ENCODE measurements around the gene FAM24A. TPM values are rescaled to one million over a fixed set of nuclear protein-coding genes. Genes with fewer than 3 reads are reported as not detected.

FAM24A gene
- total and polyA plus RNA-seq, 10 of the 15 experiments (the other 5 are each of a cell fraction or from before 2014, with no cell fraction given): not detected

- Histone ChIP-seq H3K79me2 (ENCODE audit: control insufficient read depth, insufficient read depth, low read length) (no peaks in the 10 kb centered on the region), H3K9ac (ENCODE audit: control insufficient read depth, insufficient read depth, low read length) (no peak overlapping the region), H3K4me3 (no peak overlapping the region), H3K27me3 (replicated peaks in 1 of 2; ENCODE audit: control insufficient read depth in 2 of 2, insufficient read depth in 2 of 2, low read length in 1 of 2) (no peaks in the 10 kb centered on the region), H3K4me1 (ENCODE audit: control insufficient read depth, insufficient read depth, low read length) (no peaks in the 10 kb centered on the region), H3K27ac (ENCODE audit: control insufficient read depth, insufficient read depth) (no peak overlapping the region), H4K20me1 (ENCODE audit: control insufficient read depth, insufficient read depth) (no peaks in the 10 kb centered on the region), H3K4me2 (ENCODE audit: control insufficient read depth, insufficient read depth) (no peak overlapping the region), H3K9me3 (replicated peaks; ENCODE audit: control insufficient read depth, insufficient read depth, low read length) (no peaks in the 10 kb centered on the region), H3K36me3 (ENCODE audit: control insufficient read depth in 2 of 2, insufficient read depth in 2 of 2, low read length in 1 of 2) (peaks cover 0 to 10% of the 10 kb centered on the region in 2 experiments; a peak in 1 of 4 replicates), H2AFZ (ENCODE audit: control insufficient read depth, low read depth, low read length) (no peak overlapping the region)
- ChIA-PET POLR2A (no interaction called here), RAD21 (ENCODE audit: unreplicated experiment) (no interaction called here), SMC1A (ENCODE audit: uncharacterized antibody, unreplicated experiment) (no interaction called here), CTCF (no interaction called here)
- DNase-seq (ENCODE audit: low read depth, low spot score) (no peak), ATAC-seq (no peak), FAIRE-seq (no peak)
- TF ChIP-seq RB1 (IDR thresholded peaks at IDR 0.05; ENCODE audit: borderline replicate concordance) (no peak), FOS (IDR thresholded peaks at IDR 0.05; ENCODE audit: borderline replicate concordance, extremely low read depth, insufficient read length) (no peak), RBBP5 (conservative IDR thresholded peaks at IDR 0.05) (no peak), TBL1XR1 (IDR thresholded peaks at IDR 0.05; ENCODE audit: low read depth, low read length) (no peak), RAD21 (IDR thresholded peaks at IDR 0.05; ENCODE audit: insufficient read depth, low read depth, low read length) (no peak), YBX1 (IDR thresholded peaks at IDR 0.05) (no peak), SP1 (IDR thresholded peaks at IDR 0.05; ENCODE audit: low read depth, low read length) (no peak), NFIC (IDR thresholded peaks at IDR 0.05; ENCODE audit: low read depth, low read length) (no peak), SMARCA5 (IDR thresholded peaks at IDR 0.05) (no peak), IRF4 (IDR thresholded peaks at IDR 0.05; ENCODE audit: low read depth, low read length) (no peak), MEF2A (IDR thresholded peaks at IDR 0.05; ENCODE audit: insufficient read depth, low read depth, low read length) (no peak), POU2F2 (IDR thresholded peaks at IDR 0.05; ENCODE audit: borderline replicate concordance, low read depth, low read length) (no peak), BACH1 (IDR thresholded peaks at IDR 0.05; ENCODE audit: borderline replicate concordance) (no peak), IKZF1 (conservative IDR thresholded peaks at IDR 0.05) (no peak), CREM (IDR thresholded peaks at IDR 0.05; ENCODE audit: low read depth) (no peak)
- TF ChIP-seq, protein P1, sequence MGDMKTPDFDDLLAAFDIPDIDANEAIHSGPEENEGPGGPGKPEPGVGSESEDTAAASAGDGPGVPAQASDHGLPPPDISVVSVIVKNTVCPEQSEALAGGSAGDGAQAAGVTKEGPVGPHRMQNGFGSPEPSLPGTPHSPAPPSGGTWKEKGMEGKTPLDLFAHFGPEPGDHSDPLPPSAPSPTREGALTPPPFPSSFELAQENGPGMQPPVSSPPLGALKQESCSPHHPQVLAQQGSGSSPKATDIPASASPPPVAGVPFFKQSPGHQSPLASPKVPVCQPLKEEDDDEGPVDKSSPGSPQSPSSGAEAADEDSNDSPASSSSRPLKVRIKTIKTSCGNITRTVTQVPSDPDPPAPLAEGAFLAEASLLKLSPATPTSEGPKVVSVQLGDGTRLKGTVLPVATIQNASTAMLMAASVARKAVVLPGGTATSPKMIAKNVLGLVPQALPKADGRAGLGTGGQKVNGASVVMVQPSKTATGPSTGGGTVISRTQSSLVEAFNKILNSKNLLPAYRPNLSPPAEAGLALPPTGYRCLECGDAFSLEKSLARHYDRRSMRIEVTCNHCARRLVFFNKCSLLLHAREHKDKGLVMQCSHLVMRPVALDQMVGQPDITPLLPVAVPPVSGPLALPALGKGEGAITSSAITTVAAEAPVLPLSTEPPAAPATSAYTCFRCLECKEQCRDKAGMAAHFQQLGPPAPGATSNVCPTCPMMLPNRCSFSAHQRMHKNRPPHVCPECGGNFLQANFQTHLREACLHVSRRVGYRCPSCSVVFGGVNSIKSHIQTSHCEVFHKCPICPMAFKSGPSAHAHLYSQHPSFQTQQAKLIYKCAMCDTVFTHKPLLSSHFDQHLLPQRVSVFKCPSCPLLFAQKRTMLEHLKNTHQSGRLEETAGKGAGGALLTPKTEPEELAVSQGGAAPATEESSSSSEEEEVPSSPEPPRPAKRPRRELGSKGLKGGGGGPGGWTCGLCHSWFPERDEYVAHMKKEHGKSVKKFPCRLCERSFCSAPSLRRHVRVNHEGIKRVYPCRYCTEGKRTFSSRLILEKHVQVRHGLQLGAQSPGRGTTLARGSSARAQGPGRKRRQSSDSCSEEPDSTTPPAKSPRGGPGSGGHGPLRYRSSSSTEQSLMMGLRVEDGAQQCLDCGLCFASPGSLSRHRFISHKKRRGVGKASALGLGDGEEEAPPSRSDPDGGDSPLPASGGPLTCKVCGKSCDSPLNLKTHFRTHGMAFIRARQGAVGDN (IDR thresholded peaks at IDR 0.05): no peak
- TF ChIP-seq, protein P2, sequence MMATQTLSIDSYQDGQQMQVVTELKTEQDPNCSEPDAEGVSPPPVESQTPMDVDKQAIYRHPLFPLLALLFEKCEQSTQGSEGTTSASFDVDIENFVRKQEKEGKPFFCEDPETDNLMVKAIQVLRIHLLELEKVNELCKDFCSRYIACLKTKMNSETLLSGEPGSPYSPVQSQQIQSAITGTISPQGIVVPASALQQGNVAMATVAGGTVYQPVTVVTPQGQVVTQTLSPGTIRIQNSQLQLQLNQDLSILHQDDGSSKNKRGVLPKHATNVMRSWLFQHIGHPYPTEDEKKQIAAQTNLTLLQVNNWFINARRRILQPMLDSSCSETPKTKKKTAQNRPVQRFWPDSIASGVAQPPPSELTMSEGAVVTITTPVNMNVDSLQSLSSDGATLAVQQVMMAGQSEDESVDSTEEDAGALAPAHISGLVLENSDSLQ (IDR thresholded peaks at IDR 0.05): no peak
- TF ChIP-seq, protein P3, sequence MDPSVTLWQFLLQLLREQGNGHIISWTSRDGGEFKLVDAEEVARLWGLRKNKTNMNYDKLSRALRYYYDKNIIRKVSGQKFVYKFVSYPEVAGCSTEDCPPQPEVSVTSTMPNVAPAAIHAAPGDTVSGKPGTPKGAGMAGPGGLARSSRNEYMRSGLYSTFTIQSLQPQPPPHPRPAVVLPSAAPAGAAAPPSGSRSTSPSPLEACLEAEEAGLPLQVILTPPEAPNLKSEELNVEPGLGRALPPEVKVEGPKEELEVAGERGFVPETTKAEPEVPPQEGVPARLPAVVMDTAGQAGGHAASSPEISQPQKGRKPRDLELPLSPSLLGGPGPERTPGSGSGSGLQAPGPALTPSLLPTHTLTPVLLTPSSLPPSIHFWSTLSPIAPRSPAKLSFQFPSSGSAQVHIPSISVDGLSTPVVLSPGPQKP (IDR thresholded peaks at IDR 0.05; ENCODE audit: low read depth, low read length): no peak
- BruUV-seq (replicated peaks): no TSS peak
- intact Hi-C loops (cut with micrococcal nuclease; ENCODE audit: unreplicated experiment) (no loop called here), in situ Hi-C loops (cut with MboI) (no loop called here)
- WGBS (ENCODE audit: insufficient coverage, insufficient replicate concordance, low lambda C conversion rate, missing lambda C conversion rate): 87% methylated on average over 6 of the region's 6 CpGs
Observed at GRCh38 chr10:122931088-122931906, 20.9 kb downstream of the FAM24A start.
